Neural cell (in vitro differentiated cells): Measurements from ENCODE around the gene CCDC122. TPM values are rescaled to one million over a fixed set of nuclear protein-coding genes. Genes with fewer than 3 reads are reported as not detected.

Experiments
- H2AFZ ChIP-seq: fragments of 200-600, 300-800 bp; sonication (generic), shearing (Covaris generic); 2 replicates; pipeline ENCODE4 v1.6.0; 2014; ENCODE audit warnings: low read depth, mild to moderate bottlenecking, antibody characterized with exemption, low read length, moderate library complexity
- H3F3A ChIP-seq: fragments of 200-600 bp; shearing (Covaris generic); 2 replicates; pipeline ENCODE4 v1.6.1; 2016; ENCODE audit warnings: mild to moderate bottlenecking, moderate library complexity, mixed read lengths, antibody characterized with exemption, low read length; ENCODE audit not compliant: insufficient read depth, poor library complexity, severe bottlenecking
- H3K27ac ChIP-seq: fragments of 200-600, 300-800 bp; sonication (generic), shearing (Covaris generic); 2 replicates; pipeline ENCODE4 v1.5.1; 2014; ENCODE audit warnings: mild to moderate bottlenecking, low read length, moderate library complexity
- H3K27me3 ChIP-seq: fragments of 300-800, 200-600 bp; sonication (generic), shearing (Covaris generic); 2 replicates; pipeline ENCODE4 v1.6.0; 2014; ENCODE audit warnings: mild to moderate bottlenecking, low read depth, low read length, moderate library complexity; ENCODE audit not compliant: insufficient read depth
- H3K36me3 ChIP-seq: fragments of 300-800, 200-600 bp; sonication (generic), shearing (Covaris generic); 2 replicates; pipeline ENCODE4 v1.5.1; 2014; ENCODE audit warnings: mild to moderate bottlenecking, antibody characterized with exemption, low read length, moderate library complexity; ENCODE audit not compliant: insufficient read depth
- H3K4me2 ChIP-seq: fragments of 300-800, 200-600 bp; sonication (generic), shearing (Covaris generic); 2 replicates; pipeline ENCODE4 v1.6.0; 2014; ENCODE audit warnings: mild to moderate bottlenecking, low read length
- H3K4me3 ChIP-seq: fragments of 300-800, 200-600 bp; sonication (generic), shearing (Covaris generic); 2 replicates; pipeline ENCODE4 v1.5.1; 2014; ENCODE audit warnings: mild to moderate bottlenecking, low read length, moderate library complexity
- H3K79me2 ChIP-seq: fragments of 200-600 bp; shearing (Covaris generic); replicated peaks from 2 replicates; pipeline ENCODE4 v1.6.0; 2014; ENCODE audit warnings: mild to moderate bottlenecking, low read length, moderate library complexity; ENCODE audit not compliant: insufficient read depth
- H3K9ac ChIP-seq: fragments of 300-800, 200-600 bp; sonication (generic), shearing (Covaris generic); 2 replicates; pipeline ENCODE4 v1.6.1; 2016; ENCODE audit warnings: mild to moderate bottlenecking, low read length, mixed read lengths
- H3K9me2 ChIP-seq: fragments of 200-600 bp; shearing (Covaris generic); 2 replicates; pipeline ENCODE4 v1.6.1; 2016; ENCODE audit warnings: mild to moderate bottlenecking, low read length, mixed read lengths; ENCODE audit not compliant: insufficient read depth
- H3K9me3 ChIP-seq: fragments of 200-600, 300-800 bp; sonication (generic), shearing (Covaris generic); 2 replicates; pipeline ENCODE4 v1.6.1; 2016; ENCODE audit warnings: mild to moderate bottlenecking, mixed run types, low read length, moderate library complexity, mixed read lengths
- H4K20me1 ChIP-seq: fragments of 200-600 bp; shearing (Covaris generic); 2 replicates; pipeline ENCODE4 v1.6.1; 2016; ENCODE audit warnings: mild to moderate bottlenecking, mixed run types; ENCODE audit not compliant: insufficient read depth
- CTCF ChIP-seq: fragments of 450-650 bp; IDR thresholded peaks from 2 replicates; pipeline ENCODE4 v1.5.1; 2014; ENCODE audit warnings: antibody characterized with exemption, mild to moderate bottlenecking, moderate library complexity; ENCODE audit not compliant: poor library complexity, severe bottlenecking
- EP300 ChIP-seq: fragments of 450-650 bp; conservative IDR thresholded peaks from 2 replicates; pipeline ENCODE4 v1.6.1; 2014; ENCODE audit warnings: antibody characterized with exemption, mild to moderate bottlenecking, moderate library complexity; ENCODE audit not compliant: poor library complexity, severe bottlenecking
- EZH2 ChIP-seq: fragments of 200-600, 300-800 bp; shearing (Covaris generic), sonication (generic); IDR thresholded peaks from 2 replicates; pipeline ENCODE4 v1.6.1; 2014; ENCODE audit warnings: antibody characterized with exemption, low read length, borderline replicate concordance, mild to moderate bottlenecking; ENCODE audit not compliant: insufficient read depth, poor library complexity, severe bottlenecking
- MXI1 ChIP-seq: fragments of 450-650 bp; conservative IDR thresholded peaks from 2 replicates; pipeline ENCODE4 v1.6.1; 2014; ENCODE audit warnings: antibody characterized with exemption, mild to moderate bottlenecking; ENCODE audit not compliant: poor library complexity, severe bottlenecking
- POLR2AphosphoS5 ChIP-seq: IDR thresholded peaks from 2 replicates; pipeline ENCODE4 v1.6.1; 2012
- RAD21 ChIP-seq: fragments of 450-650 bp; conservative IDR thresholded peaks from 2 replicates; pipeline ENCODE4 v1.6.1; 2014; ENCODE audit warnings: antibody characterized with exemption, mild to moderate bottlenecking, moderate library complexity
- REST ChIP-seq: IDR thresholded peaks from 2 replicates; pipeline ENCODE4 v1.6.1; 2012; ENCODE audit warnings: borderline replicate concordance
- SMC3 ChIP-seq: fragments of 450-650 bp; conservative IDR thresholded peaks from 2 replicates; pipeline ENCODE4 v1.6.1; 2014; ENCODE audit warnings: antibody characterized with exemption, mild to moderate bottlenecking, moderate library complexity; ENCODE audit not compliant: poor library complexity
- TAF1 ChIP-seq: IDR thresholded peaks from 2 replicates; pipeline ENCODE4 v1.6.1; 2012; ENCODE audit warnings: low read depth
- polyA plus RNA-seq: library from polyadenylated mRNA; depleted of rRNA; stranded (reverse); fragments of >200 nt; gene quantifications from 2 replicates; pipeline ENCODE4 v1.2.3, GENCODE V29; 2014

CCDC122 gene
- polyA plus RNA-seq, 1 donor from 2014 or later = 0.79 TPM

- H3K27me3 ChIP-seq = no peaks in the 10 kb centered on the region
- no peaks in the 10 kb centered on the region for H4K20me1 ChIP-seq
- no peaks in the 10 kb centered on the region for H3K9me2 ChIP-seq
- no peak overlapping the region for H3K9ac ChIP-seq
- H3F3A ChIP-seq = no peaks in the 10 kb centered on the region
- TF ChIP-seq CTCF (no peak), MXI1 (no peak)
- H2AFZ ChIP-seq = no peak overlapping the region
- peaks cover 3% of the 10 kb centered on the region for H3K36me3 ChIP-seq
- H3K79me2 ChIP-seq = no peaks in the 10 kb centered on the region
- H3K9me3 ChIP-seq = no peaks in the 10 kb centered on the region
- no peak overlapping the region for H3K4me3 ChIP-seq
- H3K4me2 ChIP-seq = no peak overlapping the region
- no peak overlapping the region for H3K27ac ChIP-seq
Measured at GRCh38 chr13:43850873-43851272, 28.7 kb downstream of the CCDC122 start.

DNA sequence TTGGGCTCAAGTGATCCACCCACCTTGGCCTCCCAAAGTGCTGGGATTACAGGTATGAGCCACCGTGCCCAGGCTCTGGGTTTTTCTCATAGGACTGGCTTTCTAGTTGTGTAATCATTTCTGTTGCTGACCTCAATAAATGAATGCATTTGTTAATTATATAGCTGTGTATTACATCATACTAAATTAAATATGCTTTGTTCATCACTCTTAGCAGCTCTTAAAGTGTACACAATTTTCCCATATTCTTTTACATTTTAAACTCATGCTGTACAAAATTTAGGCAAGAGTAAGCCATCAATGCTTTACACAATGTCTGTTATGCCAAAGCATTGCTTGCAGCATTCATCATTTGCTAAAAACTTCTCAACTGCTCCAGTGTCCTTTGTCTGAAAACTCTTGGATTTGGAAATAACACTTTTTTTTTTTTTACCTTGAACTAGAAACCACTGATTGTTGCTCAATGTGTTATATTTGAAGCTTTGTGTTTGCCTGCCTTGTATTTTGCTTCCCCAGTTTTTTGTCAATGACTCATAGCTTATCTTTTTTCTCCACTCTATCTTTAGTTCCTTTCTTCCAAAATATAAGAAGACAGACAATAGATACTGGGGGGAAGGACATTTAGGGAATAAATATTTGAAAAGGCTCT lies 31.4 kb downstream of the CCDC122 start:
- Histone ChIP-seq H4K20me1 (no peaks in the 10 kb centered on the region), H3K4me3 (no peak overlapping the region), H3K36me3 (peaks cover 3% of the 10 kb centered on the region), H3K27ac (no peak overlapping the region), H3K9me2 (no peaks in the 10 kb centered on the region), H2AFZ (no peak overlapping the region), H3F3A (no peaks in the 10 kb centered on the region), H3K79me2 (no peaks in the 10 kb centered on the region), H3K9ac (no peak overlapping the region), H3K27me3 (no peaks in the 10 kb centered on the region), H3K4me2 (no peak overlapping the region), H3K9me3 (no peaks in the 10 kb centered on the region)
- no peak for TF ChIP-seq EZH2
- no peak for TF ChIP-seq TAF1
- no peak for TF ChIP-seq MXI1
- no peak for TF ChIP-seq CTCF
- no peak for TF ChIP-seq SMC3
- no peak for TF ChIP-seq REST
- TF ChIP-seq POLR2AphosphoS5 = no peak
- no peak for TF ChIP-seq RAD21
- no peak for TF ChIP-seq EP300
